Endodermal cell (in vitro differentiated cells): ENCODE measurements around the gene TUBGCP6. TPM values are rescaled to one million over a fixed set of nuclear protein-coding genes. Genes with fewer than 3 reads are reported as not detected.

ENCODE experiments used
- DNase-seq: peaks from one replicate; pipeline ENCODE4 v3.0.0-alpha.2; 2017
- H3K27ac ChIP-seq: 2 replicates; pipeline ENCODE4 v1.5.1; 2013; ENCODE audit warnings: mild to moderate bottlenecking, low read depth, low read length, moderate library complexity
- H3K27me3 ChIP-seq: 2 replicates; pipeline ENCODE4 v1.6.1; 2013; ENCODE audit warnings: mild to moderate bottlenecking, low read length, moderate library complexity; ENCODE audit not compliant: insufficient read depth, control insufficient read depth, poor library complexity, severe bottlenecking
- H3K36me3 ChIP-seq: 2 replicates; pipeline ENCODE4 v1.7.0; 2013; ENCODE audit warnings: mild to moderate bottlenecking, low read length, moderate library complexity; ENCODE audit not compliant: control insufficient read depth, insufficient read depth
- H3K4me1 ChIP-seq: one replicate; pipeline ENCODE4 v1.7.0; 2013; ENCODE audit warnings: low read length; ENCODE audit not compliant: control insufficient read depth, insufficient read depth
- H3K4me3 ChIP-seq: 2 replicates; pipeline ENCODE4 v1.5.1; 2013; ENCODE audit warnings: mild to moderate bottlenecking, low read length, moderate library complexity
- H3K9ac ChIP-seq: 2 replicates; pipeline ENCODE4 v1.6.1; 2013; ENCODE audit warnings: mild to moderate bottlenecking, low read length, moderate library complexity; ENCODE audit not compliant: poor library complexity, severe bottlenecking; ENCODE audit errors: extremely low read depth
- H3K9me3 ChIP-seq: 2 replicates; pipeline ENCODE4 v1.6.1; 2013; ENCODE audit warnings: mild to moderate bottlenecking, low read length, moderate library complexity; ENCODE audit not compliant: control insufficient read depth
- H3K27ac Mint-ChIP-seq: 2 replicates; pipeline ENCODE4 v1.8.0; 2020; ENCODE audit warnings: mixed read lengths
- H3K27me3 Mint-ChIP-seq: 2 replicates; pipeline ENCODE4 v1.8.0; 2021; ENCODE audit warnings: mild to moderate bottlenecking, mixed read lengths; ENCODE audit not compliant: insufficient read depth
- H3K36me3 Mint-ChIP-seq: 2 replicates; pipeline ENCODE4 v1.8.0; 2020; ENCODE audit warnings: low read depth, mixed read lengths
- H3K4me1 Mint-ChIP-seq: 2 replicates; pipeline ENCODE4 v1.8.0; 2020; ENCODE audit warnings: mixed read lengths
- H3K4me3 Mint-ChIP-seq: 2 replicates; pipeline ENCODE4 v1.8.0; 2020; ENCODE audit warnings: mild to moderate bottlenecking, moderate library complexity, mixed read lengths
- H3K9me3 Mint-ChIP-seq: 2 replicates; pipeline ENCODE4 v1.8.0; 2020; ENCODE audit warnings: mild to moderate bottlenecking, mixed read lengths
- CTCF ChIP-seq: fragments of 200-600 bp; sonication (generic); conservative IDR thresholded peaks from 2 replicates; pipeline ENCODE4 v1.5.0; 2021; ENCODE audit warnings: antibody characterized with exemption, mild to moderate bottlenecking
- WGBS, 2 experiments: methylation state at CpG; one replicate each; pipeline versions ENCODE4 v1.1.5 to v1.1.7; 2013; ENCODE audit warnings: missing lambda C conversion rate in 2 of 2, mixed read lengths in 1 of 2; ENCODE audit not compliant: insufficient coverage in 1 of 2, insufficient read length in 1 of 2; 5-methylcytosine and 5-hydroxymethylcytosine counted together
- total RNA-seq, 2 donors: library from RNA; stranded (reverse); fragmentation: NEBNext Ultra II Directional in 1 of 2; extraction: Animal tissue kit (Norgen Biotek cat#: 25700) in 1 of 2; gene quantifications; 2 replicates in 1 of 2; 3 replicates in 1 of 2; pipeline ENCODE4 v1.2.1, GENCODE V29; 2021

TUBGCP6 gene
- total RNA-seq, 2 donors from 2014 or later = 43.7 to 46.0 TPM

GRCh38 chr22:50209893-50210292 lies 34.9 kb downstream of the TUBGCP6 start:
- H3K27me3 Mint-ChIP-seq = no peaks in the 10 kb centered on the region
- H3K9me3 Mint-ChIP-seq = no peaks in the 10 kb centered on the region
- peak; percentile 79 for DNase-seq

GRCh38 chr22:50208939-50209892 lies 35.6 kb downstream of the TUBGCP6 start:
- H3K27me3 Mint-ChIP-seq = no peaks in the 10 kb centered on the region
- Histone ChIP-seq H3K9ac (no peak overlapping the region), H3K27me3 (no peaks in the 10 kb centered on the region), H3K27ac (no peak overlapping the region), H3K9me3 (peaks cover 7% of the 10 kb centered on the region), H3K4me3 (no peak overlapping the region), H3K4me1 (no peaks in the 10 kb centered on the region), H3K36me3 (peaks cover 53% of the 10 kb centered on the region)
- peaks cover 51% of the 10 kb centered on the region for H3K36me3 Mint-ChIP-seq
- H3K27ac Mint-ChIP-seq = no peak overlapping the region
- H3K9me3 Mint-ChIP-seq = no peaks in the 10 kb centered on the region
- TF ChIP-seq CTCF = no peak
- no peak overlapping the region for H3K4me3 Mint-ChIP-seq
- 92 to 94% methylated on average over 17 to 31 of the region's 31 CpGs for WGBS, 2 experiments
- no peak for DNase-seq
- no peaks in the 10 kb centered on the region for H3K4me1 Mint-ChIP-seq

More at GRCh38 chr22:50209893-50210292, 34.9 kb downstream of the TUBGCP6 start:
- H3K27ac ChIP-seq = no peak overlapping the region
- H3K36me3 ChIP-seq = peaks cover 57% of the 10 kb centered on the region
- Mint-ChIP-seq H3K4me3 (no peak overlapping the region), H3K4me1 (no peaks in the 10 kb centered on the region), H3K27ac (no peak overlapping the region), H3K36me3 (peaks cover 55% of the 10 kb centered on the region)
- H3K27me3 ChIP-seq = no peaks in the 10 kb centered on the region
- H3K4me3 ChIP-seq = no peak overlapping the region
- 68 to 72% methylated on average over 16 to 20 of the region's 20 CpGs for whole genome bisulfite sequencing, 2 experiments
- no peak overlapping the region for H3K9ac ChIP-seq
- H3K9me3 ChIP-seq = peaks cover 7% of the 10 kb centered on the region
- no peaks in the 10 kb centered on the region for H3K4me1 ChIP-seq
- peak; percentile 91 for TF ChIP-seq CTCF

- no peak for DNase-seq
- TF ChIP-seq CTCF = no peak
- Mint-ChIP-seq H3K27me3 (no peaks in the 10 kb centered on the region), H3K4me3 (no peak overlapping the region), H3K9me3 (no peaks in the 10 kb centered on the region), H3K27ac (no peak overlapping the region), H3K36me3 (peaks cover 51% of the 10 kb centered on the region), H3K4me1 (no peaks in the 10 kb centered on the region)
- Histone ChIP-seq H3K9ac (no peak overlapping the region), H3K36me3 (peaks cover 52% of the 10 kb centered on the region), H3K9me3 (peaks cover 8% of the 10 kb centered on the region), H3K27ac (no peak overlapping the region), H3K4me1 (no peaks in the 10 kb centered on the region), H3K4me3 (no peak overlapping the region), H3K27me3 (no peaks in the 10 kb centered on the region)
- 93 to 95% methylated on average over 18 to 22 of the region's 22 CpGs for WGBS, 2 experiments
These were observed 36.3 kb downstream of the TUBGCP6 start for GRCh38 chr22:50208430-50208938.
